Kidney glomerular epithelial cell (primary cell): ENCODE data around the gene PLTP.
"Not testable (repeated sequence)": the region's sequence is repeated elsewhere in the genome, so short reads cannot be mapped to it uniquely, and the experiment has no call there.

Experiments
- DNase-seq: peaks from one replicate; lab custom pipeline; 2025; lab: John Stamatoyannopoulos, UW

The PLTP gene

GRCh38 chr20:45919542-45920399 is 7.8 kb upstream of the PLTP start:
- no peak for DNase-seq

- no peak for DNase-seq
These were observed 7.0 kb upstream of the PLTP start for GRCh38 chr20:45918779-45919537.

GRCh38 chr20:45918182-45918737 is 6.3 kb upstream of the PLTP start:
- no peak for DNase-seq

- DNase-seq, result no peak
These were observed 5.8 kb upstream of the PLTP start for GRCh38 chr20:45917790-45918141.

GRCh38 chr20:45913116-45913515 is 1.2 kb upstream of the PLTP start:
- no peak for DNase-seq

- no peak for DNase-seq
These were observed 358 bp upstream of the PLTP start for GRCh38 chr20:45912344-45912682.

- DNase-seq, result peak; percentile 97
These were observed 1.1 kb downstream of the PLTP start for GRCh38 chr20:45910670-45911485.

- no peak for DNase-seq
These were observed 1.9 kb downstream of the PLTP start for GRCh38 chr20:45909817-45910669.

GRCh38 chr20:45909336-45909808 is 2.6 kb downstream of the PLTP start:
- DNase-seq, result no peak

GRCh38 chr20:45908084-45908483 is 3.9 kb downstream of the PLTP start:
- no peak for DNase-seq

- no peak for DNase-seq
These were observed 4.6 kb downstream of the PLTP start for GRCh38 chr20:45907219-45907948.

- DNase-seq, result no peak
These were observed 6.4 kb downstream of the PLTP start for GRCh38 chr20:45905505-45906079.

- DNase-seq, result no peak
These were observed 7.1 kb downstream of the PLTP start for GRCh38 chr20:45904583-45905504.

- no peak for DNase-seq
These were observed 9.7 kb downstream of the PLTP start for GRCh38 chr20:45902199-45902701.

GRCh38 chr20:45901332-45901731 is 10.6 kb downstream of the PLTP start:
- not testable (repeated sequence) for DNase-seq

GRCh38 chr20:45899046-45899835 is 12.7 kb downstream of the PLTP start:
- no peak for DNase-seq

- no peak for DNase-seq
These were observed 13.7 kb downstream of the PLTP start for GRCh38 chr20:45898285-45898684.

- DNase-seq, result no peak
These were observed 14.3 kb downstream of the PLTP start for GRCh38 chr20:45897692-45898091.
